ENCODE data around the gene GRHL1. TPM values are rescaled to one million over a fixed set of nuclear protein-coding genes. Genes with fewer than 3 reads are reported as not detected.

The GRHL1 gene
- total RNA-seq, 1 experiment from 2014 or later: 5.5 TPM

GRCh38 chr2:9993488-9994165 lies 42.1 kb downstream of the GRHL1 start:
- no peak for DNase-seq (ENCODE audit: low spot score)

- DNase-seq (ENCODE audit: low spot score): no peak
Observed at GRCh38 chr2:9994462-9994861, 43.0 kb downstream of the GRHL1 start.

- DNase-seq (ENCODE audit: low spot score): no peak
Observed at GRCh38 chr2:9995059-9995458, 43.6 kb downstream of the GRHL1 start.

- DNase-seq (ENCODE audit: low spot score): no peak
Observed at GRCh38 chr2:9996321-9996720, 44.8 kb downstream of the GRHL1 start.

- no peak for DNase-seq (ENCODE audit: low spot score)
Observed at GRCh38 chr2:9997936-9998335, 46.4 kb downstream of the GRHL1 start.

- DNase-seq (ENCODE audit: low spot score): no peak
Observed at GRCh38 chr2:9998916-9999654, 47.6 kb downstream of the GRHL1 start.

GRCh38 chr2:9999693-10000092 lies 48.2 kb downstream of the GRHL1 start:
- DNase-seq (ENCODE audit: low spot score): no peak

GRCh38 chr2:10000541-10000940 lies 49.0 kb downstream of the GRHL1 start:
- no peak for DNase-seq (ENCODE audit: low spot score)

- no peak for DNase-seq (ENCODE audit: low spot score)
Observed at GRCh38 chr2:10001586-10001985, 50.1 kb downstream of the GRHL1 start.

- no peak for DNase-seq (ENCODE audit: low spot score)
Observed at GRCh38 chr2:10002109-10002508, 50.6 kb downstream of the GRHL1 start.

- DNase-seq (ENCODE audit: low spot score): no peak
Observed at GRCh38 chr2:10002681-10003080, 51.2 kb downstream of the GRHL1 start.

- DNase-seq (ENCODE audit: low spot score): no peak
Observed at GRCh38 chr2:10003206-10004125, 52.0 kb downstream of the GRHL1 start.

- no peak for DNase-seq (ENCODE audit: low spot score)
Observed at GRCh38 chr2:10004401-10004800, 52.9 kb downstream of the GRHL1 start.

- no peak for DNase-seq (ENCODE audit: low spot score)
Observed at GRCh38 chr2:10004836-10005235, 53.3 kb downstream of the GRHL1 start.

- no peak for DNase-seq (ENCODE audit: low spot score)
Observed at GRCh38 chr2:10005461-10006235, 54.2 kb downstream of the GRHL1 start.

GRCh38 chr2:10006236-10007161 lies 55.0 kb downstream of the GRHL1 start:
- DNase-seq (ENCODE audit: low spot score): no peak

- DNase-seq (ENCODE audit: low spot score): no peak
Observed at GRCh38 chr2:10007435-10007834, 55.9 kb downstream of the GRHL1 start.

GRCh38 chr2:10007921-10008808 lies 56.7 kb downstream of the GRHL1 start:
- DNase-seq (ENCODE audit: low spot score): no peak

- no peak for DNase-seq (ENCODE audit: low spot score)
Observed at GRCh38 chr2:10008809-10009176, 57.3 kb downstream of the GRHL1 start.
